DMS79 treated with DMSO at 0.1 percent for 48 hours (cell line): Measurements from ENCODE around the gene C2orf76.

Experiments
- DNase-seq: peaks from one replicate; lab custom pipeline; 2025; lab: John Stamatoyannopoulos, UW

The C2orf76 gene

DNA sequence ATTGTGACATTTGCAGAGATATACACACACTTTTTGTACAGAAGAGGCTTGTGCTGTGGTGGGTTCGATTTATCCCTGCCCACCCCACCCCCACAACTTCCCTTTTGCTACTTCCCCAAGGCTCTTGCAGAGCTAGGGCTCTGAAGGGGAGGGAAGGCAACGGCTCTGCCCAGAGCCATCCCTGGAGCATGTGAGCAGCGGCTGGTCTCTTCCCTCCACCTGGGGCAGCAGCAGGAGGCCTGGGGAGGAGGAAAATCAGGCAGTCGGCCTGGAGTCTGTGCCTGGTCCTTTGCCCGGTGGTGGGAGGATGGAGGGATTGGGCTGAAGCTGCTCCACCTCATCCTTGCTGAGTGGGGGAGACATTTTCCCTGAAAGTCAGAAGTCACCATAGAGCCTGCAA, 103.0 kb downstream of the C2orf76 start:
- DNase-seq: no peak

GRCh38 chr2:119263025-119263424, 103.6 kb downstream of the C2orf76 start:
- DNase-seq: no peak

DNA sequence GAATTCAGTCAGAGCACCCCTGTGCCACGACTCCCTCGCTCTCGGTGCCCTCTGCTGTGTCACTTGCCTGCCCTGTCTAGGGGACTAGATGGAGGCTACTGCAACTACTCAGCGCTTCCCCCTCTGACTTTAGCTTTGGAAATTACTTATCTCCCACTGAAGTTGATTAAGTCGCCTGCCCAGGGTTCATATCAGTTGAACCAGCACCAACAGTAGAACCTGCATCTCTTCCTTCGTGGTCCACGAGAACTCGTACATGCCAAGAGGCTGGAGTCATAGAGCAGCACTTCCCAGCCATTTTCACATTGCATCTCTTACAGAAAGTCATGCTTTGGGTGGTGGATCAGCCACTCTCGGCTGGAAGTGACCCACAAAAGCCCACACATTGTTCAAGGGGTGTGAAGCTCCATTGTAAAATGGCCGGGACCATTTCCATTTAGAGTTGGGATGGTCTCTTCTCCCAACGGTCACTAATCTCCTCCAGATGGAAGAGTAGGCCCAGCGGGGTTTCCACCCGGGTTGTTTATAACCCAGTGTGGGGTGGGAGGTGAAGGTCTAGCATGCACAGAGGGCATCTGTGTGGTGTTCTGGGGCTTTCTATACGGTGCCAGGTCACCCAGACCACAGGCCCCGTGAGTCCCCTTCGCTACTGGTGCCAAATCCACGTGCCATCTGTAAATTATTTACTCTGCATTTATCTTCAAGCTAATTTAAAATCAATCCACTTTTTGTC, 105.0 kb downstream of the C2orf76 start:
- no peak for DNase-seq

GRCh38 chr2:119260646-119261492, 105.8 kb downstream of the C2orf76 start:
- no peak for DNase-seq

DNA sequence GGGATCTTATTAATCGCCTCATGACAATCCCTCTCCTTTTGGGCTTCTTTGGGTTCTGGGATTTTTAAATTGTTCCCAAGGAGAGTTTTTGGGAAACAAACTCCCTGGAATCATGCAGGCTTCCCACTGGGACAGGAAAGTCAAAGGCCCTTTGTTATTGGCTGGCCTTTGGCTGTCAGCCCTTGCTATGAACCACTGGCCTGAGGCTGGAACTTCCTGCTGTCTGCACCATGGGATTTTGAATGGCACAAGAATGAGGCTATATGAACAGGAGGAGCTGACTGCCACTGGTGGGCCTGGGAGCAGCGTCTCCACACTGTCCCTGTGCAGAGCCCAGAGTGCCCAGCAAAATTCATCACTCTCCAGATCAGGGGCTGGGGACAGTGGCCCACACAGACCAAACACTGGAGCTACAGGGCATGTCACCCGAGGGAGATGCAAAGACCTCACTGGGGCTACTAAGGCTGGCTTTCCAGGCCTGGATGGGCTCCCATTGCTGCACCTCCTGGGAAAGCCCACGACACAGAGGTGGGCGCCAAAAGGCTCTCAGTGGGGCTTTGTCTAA, 107.3 kb downstream of the C2orf76 start:
- no peak for DNase-seq

DNA sequence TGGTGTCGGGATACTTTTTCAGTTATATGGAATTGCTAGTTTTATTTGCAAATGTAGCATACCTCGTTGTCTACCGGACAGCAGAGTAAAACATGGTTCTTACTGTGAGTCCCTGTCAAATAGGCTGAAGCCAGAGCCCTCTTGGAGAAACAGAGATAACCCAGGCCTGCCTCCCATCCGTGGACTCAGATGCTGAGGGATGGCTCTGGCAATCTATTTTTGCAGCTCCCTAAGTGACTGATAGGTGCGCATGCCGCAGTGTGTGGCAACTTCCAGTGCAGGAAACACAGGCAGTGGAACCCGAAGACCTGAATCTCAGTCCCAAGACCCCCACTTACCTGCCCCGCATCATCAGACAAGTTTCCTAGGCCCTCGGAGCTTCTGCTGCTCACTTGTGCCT, 109.4 kb downstream of the C2orf76 start:
- no peak for DNase-seq

DNA sequence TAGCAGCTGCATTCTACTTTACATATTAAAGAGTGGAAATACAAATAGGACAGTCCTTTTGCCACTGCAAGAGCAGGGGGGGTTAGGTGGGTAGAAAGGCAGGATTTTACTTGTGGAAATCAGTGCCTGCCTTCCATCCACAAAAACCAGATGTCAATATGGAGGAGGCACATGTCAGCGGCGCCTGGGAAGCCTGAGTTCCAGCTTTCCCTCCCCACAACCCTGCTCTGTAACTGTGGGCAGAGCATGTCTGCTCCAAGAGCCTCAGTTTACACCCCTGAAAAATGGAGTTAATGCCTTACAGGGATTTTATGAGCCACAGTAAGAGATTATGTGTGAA, 110.1 kb downstream of the C2orf76 start:
- DNase-seq: no peak

DNA sequence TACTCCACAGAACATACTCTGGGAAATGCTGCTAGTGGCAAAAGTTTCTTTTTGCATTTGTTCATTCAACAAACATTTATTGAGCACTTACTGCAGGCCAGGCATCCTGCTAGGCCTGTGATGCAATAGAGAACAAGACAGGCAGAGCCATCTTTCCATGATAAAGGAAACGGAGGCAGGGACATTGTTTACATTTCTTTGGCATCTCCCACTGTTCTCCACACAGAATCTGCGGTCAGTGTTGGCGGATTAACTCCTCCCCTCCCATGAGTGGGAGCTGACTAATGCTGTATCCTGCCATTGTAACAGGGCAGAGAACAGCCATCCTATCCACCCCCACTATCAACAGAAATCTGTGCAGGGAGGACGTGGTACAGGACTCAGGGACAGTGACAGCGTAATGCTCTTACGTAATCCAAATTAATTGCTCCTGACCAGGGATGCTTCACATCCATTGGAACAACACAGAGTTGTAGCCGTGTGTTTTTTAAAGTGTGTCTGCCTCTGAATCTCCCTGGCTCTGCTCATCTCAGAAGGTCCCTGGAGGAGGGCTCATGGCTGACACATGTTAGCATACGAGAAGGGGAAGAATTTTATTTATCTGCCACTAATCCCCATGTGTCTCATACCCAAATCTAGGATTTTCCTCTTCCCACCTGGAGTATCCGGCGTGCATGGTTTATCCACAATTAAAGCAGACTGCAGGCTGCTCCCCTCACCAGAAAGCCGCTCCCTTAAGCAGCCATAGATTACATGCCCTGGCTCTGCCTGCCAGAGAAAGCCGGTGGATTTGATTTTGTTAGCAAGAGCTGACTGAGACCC, 110.7 kb downstream of the C2orf76 start:
- no peak for DNase-seq

DNA sequence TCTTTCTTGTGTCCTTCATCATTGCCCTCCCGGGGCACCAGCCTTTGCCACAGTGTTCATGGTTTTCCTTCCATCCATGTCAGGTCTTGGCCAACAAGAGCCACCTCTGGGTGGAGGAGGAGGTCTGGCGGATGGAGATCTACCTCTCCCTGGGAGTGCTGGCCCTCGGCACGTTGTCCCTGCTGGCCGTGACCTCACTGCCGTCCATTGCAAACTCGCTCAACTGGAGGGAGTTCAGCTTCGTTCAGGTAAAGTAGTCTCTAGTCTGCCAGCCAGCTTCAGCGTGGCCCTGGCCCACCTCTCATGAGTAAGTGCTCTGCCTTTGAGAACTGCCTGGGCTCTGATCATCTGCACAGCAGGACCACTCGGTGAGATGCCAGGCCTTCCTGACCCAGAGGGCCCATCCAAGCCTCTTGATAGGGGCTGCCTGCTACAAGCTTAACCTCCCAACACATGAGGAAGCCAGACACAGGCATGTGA, 112.0 kb downstream of the C2orf76 start:
- no peak for DNase-seq

GRCh38 chr2:119253760-119254600, 112.7 kb downstream of the C2orf76 start:
- DNase-seq: no peak

DNA sequence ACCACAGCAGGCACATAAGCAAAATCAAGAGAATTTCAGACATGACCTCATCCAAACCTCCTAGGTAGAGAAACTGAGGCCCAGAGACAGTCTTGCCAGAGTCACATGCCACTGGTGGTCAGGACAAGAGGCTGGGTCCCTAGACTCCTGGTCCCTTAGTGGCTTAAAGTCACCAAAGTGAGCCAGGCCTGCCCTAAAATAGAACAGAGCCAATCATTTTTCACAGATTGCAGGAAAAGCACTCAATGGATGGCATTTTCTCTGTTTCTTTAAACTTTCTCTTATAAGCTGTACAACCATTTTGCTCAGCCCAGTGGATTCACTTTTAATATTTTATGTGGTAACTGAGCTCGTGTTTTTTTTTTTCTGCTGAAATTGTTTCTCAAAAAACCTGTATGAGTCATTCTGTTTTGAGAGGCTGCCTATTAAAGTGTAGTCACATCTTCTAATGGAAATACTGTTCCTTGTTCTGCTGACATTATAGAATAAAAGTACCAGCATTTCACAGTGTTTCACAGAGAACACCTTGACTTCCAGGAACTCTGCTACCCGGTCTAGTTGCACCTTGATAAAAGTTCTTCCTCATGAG, 113.4 kb downstream of the C2orf76 start:
- DNase-seq: no peak
